ENCODE measurements around the gene NEMF. TPM values are rescaled to one million over a fixed set of nuclear protein-coding genes. Genes with fewer than 3 reads are reported as not detected.

Gene NEMF
- total RNA-seq, 2 experiments from 2014 or later = 64.7 to 73.3 TPM

Other genes starting within 250 kb of the NEMF start
- 100 to 1,000 TPM; 320 to 330 TPM for gene RPL36AL, start 232.2 kb downstream of the NEMF start, total RNA-seq
- 10 to 100 TPM; 82.7 to 86.5 TPM for gene MGAT2, start 232.0 kb downstream of the NEMF start, total RNA-seq
- 1 to 10 TPM; 7.4 to 7.5 TPM for gene DNAAF2, start 217.5 kb downstream of the NEMF start, total RNA-seq
- 10 to 100 TPM; 24.1 to 24.9 TPM for gene POLE2, start 164.6 kb downstream of the NEMF start, total RNA-seq
- 1 to 10 TPM; 2.4 to 2.6 TPM for gene KLHDC1, start 159.7 kb downstream of the NEMF start, total RNA-seq
- 10 to 100 TPM; 34.3 to 34.7 TPM for gene KLHDC2, start 84.6 kb downstream of the NEMF start, total RNA-seq
- gene ARF6, start 40.3 kb upstream of the NEMF start, total RNA-seq = 100 to 1,000 TPM; 198 to 199 TPM